Right hindlimb (tissue), 1 donor: ENCODE data around the gene NFIB.

ENCODE experiments used
- DNase-seq: peaks from one replicate; pipeline ENCODE4 v3.0.0-alpha.2; 2018

Gene NFIB

GRCh38 chr9:14344941-14345353, 31.0 kb upstream of the NFIB start:
- no peak for DNase-seq

GRCh38 chr9:14344053-14344524, 30.1 kb upstream of the NFIB start:
- peak; percentile 83 for DNase-seq

- DNase-seq: peak; percentile 77
These were observed 29.5 kb upstream of the NFIB start for GRCh38 chr9:14343261-14344031.

- DNase-seq: no peak
These were observed 28.8 kb upstream of the NFIB start for GRCh38 chr9:14342736-14343135.

GRCh38 chr9:14341437-14342122, 27.6 kb upstream of the NFIB start:
- DNase-seq: no peak

- no peak for DNase-seq
These were observed 27.1 kb upstream of the NFIB start for GRCh38 chr9:14340994-14341393.

GRCh38 chr9:14340219-14340873, 26.4 kb upstream of the NFIB start:
- no peak for DNase-seq

GRCh38 chr9:14339746-14340145, 25.8 kb upstream of the NFIB start:
- no peak for DNase-seq

- no peak for DNase-seq
These were observed 23.7 kb upstream of the NFIB start for GRCh38 chr9:14337615-14338014.

- no peak for DNase-seq
These were observed 22.3 kb upstream of the NFIB start for GRCh38 chr9:14336244-14336643.

GRCh38 chr9:14331120-14331519, 17.2 kb upstream of the NFIB start:
- no peak for DNase-seq

GRCh38 chr9:14327036-14327435, 13.1 kb upstream of the NFIB start:
- no peak for DNase-seq

- DNase-seq: no peak
These were observed 12.4 kb upstream of the NFIB start for GRCh38 chr9:14326264-14326826.

GRCh38 chr9:14325147-14325546, 11.2 kb upstream of the NFIB start:
- DNase-seq: no peak

- DNase-seq: no peak
These were observed 10.2 kb upstream of the NFIB start for GRCh38 chr9:14323985-14324650.

GRCh38 chr9:14323083-14323971, 9.4 kb upstream of the NFIB start:
- no peak for DNase-seq

- peak; percentile 98 for DNase-seq
These were observed 8.5 kb upstream of the NFIB start for GRCh38 chr9:14322211-14323082.

GRCh38 chr9:14321517-14322130, 7.7 kb upstream of the NFIB start:
- DNase-seq: no peak

- peak; percentile 68 for DNase-seq
These were observed 6.6 kb upstream of the NFIB start for GRCh38 chr9:14320271-14321181.
